ENCODE results near the gene C1QL2. TPM values are rescaled to one million over a fixed set of nuclear protein-coding genes. Genes with fewer than 3 reads are reported as not detected.

Gene C1QL2
- total and polyA plus RNA-seq, 2 experiments from 2014 or later, result 0.69 to 0.87 TPM

GRCh38 chr2:119207447-119207846, 48.9 kb upstream of the C1QL2 start:
- no peak for ATAC-seq
- no peaks in the 10 kb centered on the region for H3K36me3 Mint-ChIP-seq (ENCODE audit: low read depth)
- Histone ChIP-seq H4K20me1 (replicated peaks; ENCODE audit: insufficient read depth) (no peaks in the 10 kb centered on the region), H3K36me3 (ENCODE audit: insufficient read depth) (no peaks in the 10 kb centered on the region), H3K4me3 (no peak overlapping the region), H3F3A (replicated peaks; ENCODE audit: low read depth) (no peaks in the 10 kb centered on the region), H3K27me3 (ENCODE audit: insufficient read depth) (no peaks in the 10 kb centered on the region), H3K4me2 (no peak overlapping the region), H2AFZ (no peak overlapping the region), H3K79me2 (replicated peaks; ENCODE audit: insufficient read depth) (no peaks in the 10 kb centered on the region), H3K4me1 (ENCODE audit: insufficient read depth) (no peaks in the 10 kb centered on the region; the same call in 1 of the 2 replicates), H3K27ac (ENCODE audit: low read depth) (no peak overlapping the region), H3K9me2 (ENCODE audit: insufficient read depth) (no peaks in the 10 kb centered on the region)
- H3K27me3 Mint-ChIP-seq (ENCODE audit: insufficient read depth, low read depth, poor library complexity), result peaks cover 15% of the 10 kb centered on the region
- DNase-seq (ENCODE audit: low spot score), result no peak
- no peaks in the 10 kb centered on the region for H3K9me3 Mint-ChIP-seq
- no peak overlapping the region for H3K27ac Mint-ChIP-seq
- no peak overlapping the region for H3K4me3 Mint-ChIP-seq
- no peak for TF ChIP-seq NANOG (IDR thresholded peaks at IDR 0.05; ENCODE audit: borderline replicate concordance)
- no peak for TF ChIP-seq ZNF114 (CRISPR knock-in tag; IDR thresholded peaks at IDR 0.05)
- TF ChIP-seq REST (IDR thresholded peaks at IDR 0.05; ENCODE audit: unreplicated experiment), result no peak
- no peak for TF ChIP-seq ZNF462 (CRISPR knock-in tag; IDR thresholded peaks at IDR 0.05)
- TF ChIP-seq, protein P1, sequence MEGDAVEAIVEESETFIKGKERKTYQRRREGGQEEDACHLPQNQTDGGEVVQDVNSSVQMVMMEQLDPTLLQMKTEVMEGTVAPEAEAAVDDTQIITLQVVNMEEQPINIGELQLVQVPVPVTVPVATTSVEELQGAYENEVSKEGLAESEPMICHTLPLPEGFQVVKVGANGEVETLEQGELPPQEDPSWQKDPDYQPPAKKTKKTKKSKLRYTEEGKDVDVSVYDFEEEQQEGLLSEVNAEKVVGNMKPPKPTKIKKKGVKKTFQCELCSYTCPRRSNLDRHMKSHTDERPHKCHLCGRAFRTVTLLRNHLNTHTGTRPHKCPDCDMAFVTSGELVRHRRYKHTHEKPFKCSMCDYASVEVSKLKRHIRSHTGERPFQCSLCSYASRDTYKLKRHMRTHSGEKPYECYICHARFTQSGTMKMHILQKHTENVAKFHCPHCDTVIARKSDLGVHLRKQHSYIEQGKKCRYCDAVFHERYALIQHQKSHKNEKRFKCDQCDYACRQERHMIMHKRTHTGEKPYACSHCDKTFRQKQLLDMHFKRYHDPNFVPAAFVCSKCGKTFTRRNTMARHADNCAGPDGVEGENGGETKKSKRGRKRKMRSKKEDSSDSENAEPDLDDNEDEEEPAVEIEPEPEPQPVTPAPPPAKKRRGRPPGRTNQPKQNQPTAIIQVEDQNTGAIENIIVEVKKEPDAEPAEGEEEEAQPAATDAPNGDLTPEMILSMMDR (conservative IDR thresholded peaks at IDR 0.05; ENCODE audit: low read depth in 2 of 2), result no peak
- TF ChIP-seq EZH2phosphoT487 (IDR thresholded peaks at IDR 0.05; ENCODE audit: unreplicated experiment), result no peak
- no peak for TF ChIP-seq ZNF331 (CRISPR knock-in tag; IDR thresholded peaks at IDR 0.05; ENCODE audit: low read depth)
- no peak for TF ChIP-seq CREB1 (CRISPR knock-in tag; IDR thresholded peaks at IDR 0.05; ENCODE audit: low read depth)
- no peak for TF ChIP-seq POLR2AphosphoS5 (IDR thresholded peaks at IDR 0.05; ENCODE audit: low read depth)
- no peak for TF ChIP-seq STAT1 (IDR thresholded peaks at IDR 0.05; ENCODE audit: unreplicated experiment)
- TF ChIP-seq, protein P2, sequence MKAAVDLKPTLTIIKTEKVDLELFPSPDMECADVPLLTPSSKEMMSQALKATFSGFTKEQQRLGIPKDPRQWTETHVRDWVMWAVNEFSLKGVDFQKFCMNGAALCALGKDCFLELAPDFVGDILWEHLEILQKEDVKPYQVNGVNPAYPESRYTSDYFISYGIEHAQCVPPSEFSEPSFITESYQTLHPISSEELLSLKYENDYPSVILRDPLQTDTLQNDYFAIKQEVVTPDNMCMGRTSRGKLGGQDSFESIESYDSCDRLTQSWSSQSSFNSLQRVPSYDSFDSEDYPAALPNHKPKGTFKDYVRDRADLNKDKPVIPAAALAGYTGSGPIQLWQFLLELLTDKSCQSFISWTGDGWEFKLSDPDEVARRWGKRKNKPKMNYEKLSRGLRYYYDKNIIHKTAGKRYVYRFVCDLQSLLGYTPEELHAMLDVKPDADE (IDR thresholded peaks at IDR 0.05), result no peak
- no peak for TF ChIP-seq JUNB (IDR thresholded peaks at IDR 0.05; ENCODE audit: unreplicated experiment)
- no peaks in the 10 kb centered on the region; the same call in 2 of the 3 replicates for H3K4me1 Mint-ChIP-seq

Data from GM23338 (cell line).